B cell (primary cell): ENCODE measurements around the gene PELI2. TPM values are rescaled to one million over a fixed set of nuclear protein-coding genes. Genes with fewer than 3 reads are reported as not detected.

ENCODE experiments used
- ATAC-seq: fragments of 200-7000 bp; cut with Tn5 transposase; one replicate; pipeline ENCODE4 v1.10.0; 2021; ENCODE audit warnings: low read depth, mild to moderate bottlenecking, moderate number of reproducible peaks, moderate library complexity
- CTCF ChIA-PET: fragments of 350-600 bp; sonication (Branson Sonifier 250); formaldehyde crosslinking; loops from one replicate; lab custom pipeline; 2021; ENCODE audit warnings: antibody characterized with exemption, inconsistent platforms; lab: Charles Lee
- POLR2A ChIA-PET: fragments of 350-600 bp; sonication (Branson Sonifier 250); formaldehyde crosslinking; loops from one replicate; lab custom pipeline; 2021; ENCODE audit warnings: antibody characterized with exemption; lab: Charles Lee
- DNase-seq: peaks from one replicate; pipeline ENCODE4 v3.0.0; 2013
- H2AFZ ChIP-seq: 2 replicates; pipeline ENCODE4 v1.6.1; 2012; ENCODE audit warnings: mild to moderate bottlenecking, low read depth, low read length; ENCODE audit not compliant: insufficient read depth, poor library complexity, severe bottlenecking
- H3K27ac ChIP-seq, 2 donors: 1 replicate in 1 of 2; 2 replicates in 1 of 2; pipeline ENCODE4 v1.5.1; 2012 to 2013; ENCODE audit warnings: low read length in 2 of 2, mild to moderate bottlenecking in 2 of 2, moderate library complexity in 1 of 2
- H3K27me3 ChIP-seq, 4 experiments: fragments of 200-600 bp in 1 of 4; sonication (generic) in 1 of 4; replicated peaks in 1 of 4; 1 replicate in 2 of 4; 2 replicates in 2 of 4; pipeline versions ENCODE4 v1.6.1 to v1.7.0; 2013 to 2016; ENCODE audit warnings: low read length in 3 of 4, mild to moderate bottlenecking in 2 of 4, mixed read lengths in 1 of 4, moderate library complexity in 1 of 4; ENCODE audit not compliant: insufficient read depth in 4 of 4, control insufficient read depth in 3 of 4; ENCODE audit errors: control extremely low read depth in 1 of 4
- H3K36me3 ChIP-seq, 2 experiments: replicated peaks in 1 of 2; 1 replicate in 1 of 2; 2 replicates in 1 of 2; pipeline versions ENCODE4 v1.6.1 to v1.7.1; 2013; ENCODE audit warnings: low read length in 1 of 2; ENCODE audit not compliant: insufficient read depth in 2 of 2, control insufficient read depth in 1 of 2; ENCODE audit errors: control extremely low read depth in 1 of 2, extremely low read depth in 1 of 2
- H3K4me1 ChIP-seq, 2 donors: fragments of 200-600 bp in 1 of 2; sonication (generic) in 1 of 2; 1 replicate in 1 of 2; 2 replicates in 1 of 2; pipeline versions ENCODE4 v1.5.1 to v1.6.1; 2013 to 2017; ENCODE audit warnings: low read length in 2 of 2; ENCODE audit not compliant: control insufficient read depth in 2 of 2, insufficient read depth in 2 of 2
- H3K4me2 ChIP-seq: replicated peaks from 2 replicates; pipeline ENCODE3; 2012; ENCODE audit warnings: mild to moderate bottlenecking, low read depth, low read length; ENCODE audit not compliant: poor library complexity, severe bottlenecking
- H3K4me3 ChIP-seq, 5 experiments: fragments of 200-600 bp in 1 of 5; sonication (generic) in 1 of 5; 1 replicate in 3 of 5; 2 replicates in 2 of 5; pipeline versions ENCODE4 v1.5.1 to v1.7.0; 2011 to 2016; ENCODE audit warnings: low read length in 4 of 5, mild to moderate bottlenecking in 4 of 5, low read depth in 2 of 5, control low read depth in 1 of 5, moderate library complexity in 1 of 5; ENCODE audit not compliant: insufficient read depth in 1 of 5; ENCODE audit errors: control extremely low read depth in 1 of 5, extremely low read depth in 1 of 5
- H3K79me2 ChIP-seq: fragments of 200-600 bp; sonication (generic); one replicate; pipeline ENCODE4 v1.6.0; 2016; ENCODE audit warnings: low read length; ENCODE audit not compliant: control insufficient read depth, insufficient read depth
- H3K9ac ChIP-seq: fragments of 200-600 bp; sonication (generic); 2 replicates; pipeline ENCODE4 v1.6.1; 2017; ENCODE audit warnings: mild to moderate bottlenecking, low read length, moderate library complexity
- H3K9me3 ChIP-seq, 3 donors: one replicate each; pipeline versions ENCODE4 v1.6.1 to v1.7.1; 2013; ENCODE audit warnings: low read length in 2 of 3; ENCODE audit not compliant: control insufficient read depth in 2 of 3, insufficient read depth in 1 of 3; ENCODE audit errors: control extremely low read depth in 1 of 3
- H4K20me1 ChIP-seq: 2 replicates; pipeline ENCODE4 v1.6.0; 2012; ENCODE audit warnings: mild to moderate bottlenecking, low read length; ENCODE audit not compliant: insufficient read depth, control insufficient read depth, poor library complexity, severe bottlenecking
- H3K27ac Mint-ChIP-seq: one replicate; pipeline ENCODE4 v1.8.0; 2021; ENCODE audit warnings: mixed read lengths
- H3K27me3 Mint-ChIP-seq: one replicate; pipeline ENCODE4 v1.8.0; 2021; ENCODE audit warnings: mixed read lengths
- H3K4me1 Mint-ChIP-seq: one replicate; pipeline ENCODE4 v1.8.0; 2021; ENCODE audit warnings: mixed read lengths
- H3K4me3 Mint-ChIP-seq: one replicate; pipeline ENCODE4 v1.8.0; 2021; ENCODE audit warnings: mixed read lengths
- H3K9me3 Mint-ChIP-seq: one replicate; pipeline ENCODE4 v1.8.0; 2022; ENCODE audit warnings: mixed read lengths; ENCODE audit not compliant: insufficient read depth
- EZH2 ChIP-seq: IDR thresholded peaks from 2 replicates; pipeline ENCODE4 v1.6.1; 2012; ENCODE audit warnings: borderline replicate concordance, low read depth, mild to moderate bottlenecking, moderate library complexity, low read length; ENCODE audit not compliant: insufficient read depth, poor library complexity, severe bottlenecking
- WGBS: methylation state at CpG from one replicate; pipeline ENCODE4 v1.1.5; 2013; ENCODE audit warnings: missing lambda C conversion rate; ENCODE audit not compliant: insufficient coverage; 5-methylcytosine and 5-hydroxymethylcytosine counted together
- intact Hi-C: fragments of 100-400 bp; cut with micrococcal nuclease; formaldehyde crosslinking; loops from one replicate; pipeline ENCODE4 v1.10.0; 2022
- polyA plus RNA-seq: library from polyadenylated mRNA; depleted of rRNA; stranded (reverse); fragments of >200 nt; gene quantifications from 2 replicates; pipeline ENCODE4 v1.2.3, GENCODE V29; 2012
- total RNA-seq, 2 donors: library from RNA; stranded (reverse); fragments of 120-200 nt in 1 of 2; gene quantifications; 1 replicate in 1 of 2; 2 replicates in 1 of 2; pipeline versions ENCODE4 v1.2.3 to v1.2.4, GENCODE V29; 2013 to 2022
- TF ChIP-seq, protein P1 (sequence below): fragments of 200-600 bp; IDR thresholded peaks from one replicate; pipeline ENCODE4 v1.8.0; 2022; ENCODE audit warnings: antibody characterized with exemption, mild to moderate bottlenecking

The PELI2 gene
- total and polyA plus RNA-seq, 2 donors (not counting 1 experiment from before 2014, with no cell fraction given) = 5.7 to 13.4 TPM

GRCh38 chr14:56198438-56198837 lies 80.2 kb downstream of the PELI2 start:
- intact Hi-C loops = loop anchor here (5.0 kb wide), 1 partner anchor 81 kb away; the partner anchor contains the start of gene PELI2
- ATAC-seq (no peak), DNase-seq (no peak)
- Histone ChIP-seq H3K9ac (no peak overlapping the region), H3K36me3 (no peaks in the 10 kb centered on the region), H3K4me2 (no peak overlapping the region), H3K79me2 (peaks cover 24% of the 10 kb centered on the region), H2AFZ (no peak overlapping the region), H3K9me3 (no peaks in the 10 kb centered on the region), H4K20me1 (no peaks in the 10 kb centered on the region), H3K4me3 (no peak overlapping the region), H3K4me1 (peaks cover 25% of the 10 kb centered on the region in 2 donors), H3K27me3 (no peaks in the 10 kb centered on the region), H3K27ac (no peak overlapping the region)
- TF ChIP-seq, protein P1, sequence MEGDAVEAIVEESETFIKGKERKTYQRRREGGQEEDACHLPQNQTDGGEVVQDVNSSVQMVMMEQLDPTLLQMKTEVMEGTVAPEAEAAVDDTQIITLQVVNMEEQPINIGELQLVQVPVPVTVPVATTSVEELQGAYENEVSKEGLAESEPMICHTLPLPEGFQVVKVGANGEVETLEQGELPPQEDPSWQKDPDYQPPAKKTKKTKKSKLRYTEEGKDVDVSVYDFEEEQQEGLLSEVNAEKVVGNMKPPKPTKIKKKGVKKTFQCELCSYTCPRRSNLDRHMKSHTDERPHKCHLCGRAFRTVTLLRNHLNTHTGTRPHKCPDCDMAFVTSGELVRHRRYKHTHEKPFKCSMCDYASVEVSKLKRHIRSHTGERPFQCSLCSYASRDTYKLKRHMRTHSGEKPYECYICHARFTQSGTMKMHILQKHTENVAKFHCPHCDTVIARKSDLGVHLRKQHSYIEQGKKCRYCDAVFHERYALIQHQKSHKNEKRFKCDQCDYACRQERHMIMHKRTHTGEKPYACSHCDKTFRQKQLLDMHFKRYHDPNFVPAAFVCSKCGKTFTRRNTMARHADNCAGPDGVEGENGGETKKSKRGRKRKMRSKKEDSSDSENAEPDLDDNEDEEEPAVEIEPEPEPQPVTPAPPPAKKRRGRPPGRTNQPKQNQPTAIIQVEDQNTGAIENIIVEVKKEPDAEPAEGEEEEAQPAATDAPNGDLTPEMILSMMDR = no peak
- no peak for TF ChIP-seq EZH2
- no peaks in the 10 kb centered on the region for H3K9me3 Mint-ChIP-seq
- 91% methylated on average over 2 of the region's 2 CpGs for WGBS
- H3K4me1 Mint-ChIP-seq = peaks cover 26% of the 10 kb centered on the region
- ChIA-PET CTCF (no interaction called here), POLR2A (no interaction called here)
- no peaks in the 10 kb centered on the region for H3K27me3 Mint-ChIP-seq
- H3K4me3 Mint-ChIP-seq = no peak overlapping the region
- H3K27ac Mint-ChIP-seq = no peak overlapping the region

GRCh38 chr14:56199095-56199981 lies 81.1 kb downstream of the PELI2 start:
- Mint-ChIP-seq H3K27me3 (no peaks in the 10 kb centered on the region), H3K27ac (no peak overlapping the region), H3K4me1 (peaks cover 20% of the 10 kb centered on the region), H3K9me3 (no peaks in the 10 kb centered on the region), H3K4me3 (no peak overlapping the region)
- no CpG with 5 or more reads among the region's 6 CpGs for WGBS
- ATAC-seq (no peak), DNase-seq (no peak)
- H3K4me2 ChIP-seq = no peak overlapping the region
- POLR2A ChIA-PET = no interaction called here
- no peak for TF ChIP-seq EZH2
- TF ChIP-seq, protein P1 = no peak
- H3K4me1 ChIP-seq = peaks cover 19 to 20% of the 10 kb centered on the region in 2 donors
- no peaks in the 10 kb centered on the region for H3K36me3 ChIP-seq
- intact Hi-C loops = loop anchor here (5.0 kb wide), 1 partner anchor 82 kb away; the partner anchor contains the start of gene PELI2
- peaks cover 30% of the 10 kb centered on the region for H3K79me2 ChIP-seq
- no peaks in the 10 kb centered on the region for H3K9me3 ChIP-seq
- H3K27ac ChIP-seq = no peak overlapping the region
- H2AFZ ChIP-seq = no peak overlapping the region
- no peaks in the 10 kb centered on the region for H4K20me1 ChIP-seq
- CTCF ChIA-PET = no interaction called here
- H3K27me3 ChIP-seq = no peaks in the 10 kb centered on the region
- H3K4me3 ChIP-seq = no peak overlapping the region
- H3K9ac ChIP-seq = no peak overlapping the region
